Mucosa of gallbladder (tissue), 1 donor: Measurements from ENCODE around the gene TEX261. TPM values are rescaled to one million over a fixed set of nuclear protein-coding genes. Genes with fewer than 3 reads are reported as not detected.

Experiments
- DNase-seq: peaks from one replicate; pipeline ENCODE4 v3.0.0-alpha.2; 2020; ENCODE audit warnings: low spot score
- total RNA-seq: library from RNA; stranded (reverse); gene quantifications from one replicate; pipeline ENCODE4 v1.2.1, GENCODE V29; 2021
- donor health status: DM: no; HTN: no; CAD: no.

The TEX261 gene
- total RNA-seq, 1 donor from 2014 or later, result 62.8 TPM

- no peak for DNase-seq
Observed at GRCh38 chr2:70936979-70937811, 57.5 kb downstream of the TEX261 start.

DNA sequence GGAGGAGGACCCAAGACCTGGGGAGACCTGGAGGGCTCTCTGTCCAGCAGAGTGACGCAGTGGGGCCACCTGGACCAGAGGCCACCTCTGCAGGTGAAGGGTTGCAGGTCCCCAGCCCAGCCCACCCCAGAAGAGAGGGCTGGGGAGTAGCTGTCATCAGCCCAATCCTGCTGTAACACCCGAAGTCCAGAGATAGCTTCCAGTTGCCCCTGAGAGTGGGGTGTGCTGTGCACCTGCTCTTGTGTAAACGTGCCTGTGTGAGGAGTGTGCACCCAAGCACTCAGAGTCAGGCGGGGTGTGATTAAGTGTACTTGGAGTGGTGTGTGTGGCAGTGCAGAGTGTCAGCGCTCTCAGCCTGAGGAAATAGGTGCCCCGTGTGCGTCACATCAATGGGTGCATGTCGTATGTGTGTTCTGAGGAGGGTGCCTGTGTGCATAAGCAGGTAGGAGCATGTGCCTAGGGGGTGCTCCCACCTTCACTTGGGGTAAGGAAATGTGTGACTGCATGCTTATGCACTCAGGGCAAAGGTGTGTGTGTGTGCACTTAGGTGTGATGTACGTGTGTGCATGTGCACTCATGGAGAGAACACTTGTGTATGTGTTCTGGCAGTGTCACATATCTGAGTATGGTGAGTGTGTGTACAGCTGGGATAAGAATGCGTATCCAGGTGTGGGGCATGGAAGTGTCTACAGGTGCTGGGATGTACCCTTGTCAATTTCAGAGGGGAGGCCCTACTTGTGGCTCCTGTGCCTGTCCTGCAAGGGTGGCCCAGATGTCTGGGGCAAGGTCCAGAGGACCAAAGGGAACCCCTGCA, 58.3 kb downstream of the TEX261 start:
- DNase-seq, result no peak

Other genes starting within 250 kb of the TEX261 start
- gene ADD2, start 226.7 kb downstream of the TEX261 start, total RNA-seq, result 0.95 TPM
- gene FIGLA, start 204.2 kb downstream of the TEX261 start, total RNA-seq, result not detected
- 0.17 TPM for gene CLEC4F, start 174.3 kb downstream of the TEX261 start, total RNA-seq
- gene CD207, start 159.1 kb downstream of the TEX261 start, total RNA-seq, result 0.52 TPM
- gene VAX2, start 94.3 kb downstream of the TEX261 start, total RNA-seq, result not detected
- 1.6 TPM for gene ATP6V1B1, start 59.0 kb downstream of the TEX261 start, total RNA-seq
- gene ANKRD53, start 16.2 kb downstream of the TEX261 start, total RNA-seq, result 2.9 TPM
- 104 TPM for gene NAGK, start 73.8 kb upstream of the TEX261 start, total RNA-seq
- gene MCEE, start 135.4 kb upstream of the TEX261 start, total RNA-seq, result 15.8 TPM
- gene MPHOSPH10, start 135.8 kb upstream of the TEX261 start, total RNA-seq, result 31.4 TPM
- 6.9 TPM for gene PAIP2B, start 232.2 kb upstream of the TEX261 start, total RNA-seq